HCT116 (cell line): Measurements from ENCODE around the gene PAH. TPM values are rescaled to one million over a fixed set of nuclear protein-coding genes. Genes with fewer than 3 reads are reported as not detected.

ENCODE experiments used
- ATAC-seq: fragments of 200-7000 bp; cut with Tn5 transposase; 2 replicates; pipeline ENCODE4 v1.9.1; 2020; ENCODE audit warnings: mild to moderate bottlenecking, moderate library complexity
- BruUV-seq: library from RNA; stranded (reverse); fragments of 400-500 nt; replicated peaks from 2 replicates; lab custom pipeline; 2021; lab: Mats Ljungman, UMichigan
- CTCF ChIA-PET: fragments of 300-600 bp; sonication (Branson Sonifier 250); formaldehyde crosslinking; loops from one replicate; lab custom pipeline; 2021; ENCODE audit warnings: antibody characterized with exemption; lab: Charles Lee
- POLR2A ChIA-PET: fragments of 300-600, 350-600 bp; sonication (Branson Sonifier 250); formaldehyde crosslinking; loops from one replicate; lab custom pipeline; 2021; ENCODE audit warnings: antibody characterized with exemption; lab: Charles Lee
- RAD21 ChIA-PET, 2 experiments: fragments of 300-600 bp; sonication (Branson Sonifier 250); formaldehyde crosslinking; loops; one replicate each; lab custom pipeline; 2023; ENCODE audit warnings: low total read pairs in 2 of 2; ENCODE audit not compliant: uncharacterized antibody in 2 of 2, unreplicated experiment in 2 of 2, low non-redundant PET in 1 of 2; lab: Charles Lee
- DNase-seq: peaks from one replicate; pipeline ENCODE4 v3.0.0-alpha.2; 2010; ENCODE audit warnings: low read depth, low spot score
- H2AFZ ChIP-seq: fragments of 200-600 bp; shearing (Covaris generic), sonication (generic); 2 replicates; pipeline ENCODE4 v1.6.1; 2017; ENCODE audit warnings: low read depth, mixed run types, mixed read lengths, antibody characterized with exemption, low read length; ENCODE audit not compliant: poor library complexity, severe bottlenecking
- H3K27ac ChIP-seq: 2 replicates; pipeline ENCODE4 v1.5.1; 2012; ENCODE audit warnings: low read depth, low read length
- H3K27me3 ChIP-seq: fragments of 200-600 bp; sonication (generic); 2 replicates; pipeline ENCODE4 v1.6.1; 2016; ENCODE audit warnings: mixed run types, low read length, mixed read lengths; ENCODE audit not compliant: insufficient read depth
- H3K36me3 ChIP-seq, 2 experiments: fragments of 200-500 bp in 1 of 2; fragments of 200-600 bp in 1 of 2; sonication (Bioruptor generic) in 1 of 2; sonication (generic) in 1 of 2; 2 replicates each; pipeline versions ENCODE4 v1.5.1 to v1.6.1; 2014 to 2016; ENCODE audit warnings: low read length in 2 of 2, inconsistent platforms in 1 of 2, mixed read lengths in 1 of 2, mixed run types in 1 of 2; ENCODE audit not compliant: insufficient read depth in 2 of 2, control insufficient read depth in 1 of 2
- H3K4me1 ChIP-seq, 2 experiments: fragments of 200-600 bp in 1 of 2; sonication (generic) in 1 of 2; 2 replicates each; pipeline versions ENCODE4 v1.5.1 to v1.6.1; 2012 to 2017; ENCODE audit warnings: low read length in 2 of 2, inconsistent platforms in 1 of 2, mild to moderate bottlenecking in 1 of 2, mixed read lengths in 1 of 2, mixed run types in 1 of 2, moderate library complexity in 1 of 2; ENCODE audit not compliant: insufficient read depth in 2 of 2, control insufficient read depth in 1 of 2
- H3K4me2 ChIP-seq: fragments of 200-600 bp; sonication (generic); 2 replicates; pipeline ENCODE4 v1.6.1; 2017; ENCODE audit warnings: mixed run types, low read length, mixed read lengths
- H3K4me3 ChIP-seq, 2 experiments: fragments of 200-600 bp in 1 of 2; sonication (generic) in 1 of 2; replicated peaks in 1 of 2; 2 replicates each; pipeline ENCODE4 v1.5.1; 2011 to 2016; ENCODE audit warnings: low read length in 2 of 2, control low read depth in 1 of 2, low read depth in 1 of 2, mild to moderate bottlenecking in 1 of 2, mixed read lengths in 1 of 2, mixed run types in 1 of 2
- H3K79me2 ChIP-seq: fragments of 200-600 bp; sonication (generic); 2 replicates; pipeline ENCODE4 v1.6.1; 2017; ENCODE audit warnings: mild to moderate bottlenecking, mixed run types, low read length, moderate library complexity, mixed read lengths; ENCODE audit not compliant: insufficient read depth
- H3K9ac ChIP-seq: fragments of 200-600 bp; sonication (generic); 2 replicates; pipeline ENCODE4 v1.6.1; 2016; ENCODE audit warnings: low read length, mixed read lengths
- H3K9me2 ChIP-seq: fragments of 200-600 bp; sonication (generic), shearing (Covaris generic); 2 replicates; pipeline ENCODE4 v1.6.1; 2017; ENCODE audit warnings: mixed run types, mild to moderate bottlenecking, moderate library complexity; ENCODE audit not compliant: insufficient read depth
- H3K9me3 ChIP-seq, 2 experiments: fragments of 200-500 bp in 1 of 2; fragments of 200-600 bp in 1 of 2; sonication (Bioruptor generic) in 1 of 2; sonication (generic) in 1 of 2; 2 replicates each; pipeline ENCODE4 v1.6.1; 2014 to 2017; ENCODE audit warnings: low read length in 2 of 2, mixed read lengths in 2 of 2, inconsistent platforms in 1 of 2, low read depth in 1 of 2, mild to moderate bottlenecking in 1 of 2, mixed run types in 1 of 2, moderate library complexity in 1 of 2; ENCODE audit not compliant: control insufficient read depth in 1 of 2, insufficient read depth in 1 of 2
- H4K20me1 ChIP-seq: fragments of 200-600 bp; sonication (generic), shearing (Covaris generic); 2 replicates; pipeline ENCODE4 v1.6.1; 2017; ENCODE audit warnings: mixed run types, mild to moderate bottlenecking, moderate library complexity; ENCODE audit not compliant: insufficient read depth
- ATF3 ChIP-seq: IDR thresholded peaks from 2 replicates; pipeline ENCODE4 v1.6.1; 2012
- CTCF ChIP-seq, 3 experiments: fragments of 200-600 bp in 1 of 3; sonication (generic) in 1 of 3; IDR thresholded peaks in 2 of 3; conservative IDR thresholded peaks in 1 of 3; 2 replicates each; pipeline ENCODE4 v1.5.1; 2012 to 2017; ENCODE audit warnings: low read depth in 2 of 3, low read length in 2 of 3, antibody characterized with exemption in 1 of 3, borderline replicate concordance in 1 of 3, control low read depth in 1 of 3, mild to moderate bottlenecking in 1 of 3, mixed read lengths in 1 of 3, mixed run types in 1 of 3, moderate library complexity in 1 of 3; ENCODE audit not compliant: insufficient read depth in 1 of 3
- EZH2 ChIP-seq: fragments of 200-600 bp; sonication (generic); IDR thresholded peaks from 2 replicates; pipeline ENCODE4 v1.6.1; 2017; ENCODE audit warnings: antibody characterized with exemption, mixed run types
- FOSL1 ChIP-seq: IDR thresholded peaks from 2 replicates; pipeline ENCODE4 v1.6.1; 2012; ENCODE audit warnings: low read depth
- JUND ChIP-seq: IDR thresholded peaks from 2 replicates; pipeline ENCODE4 v1.6.1; 2012
- POLR2A ChIP-seq: IDR thresholded peaks from 2 replicates; pipeline ENCODE4 v1.7.0; 2011; ENCODE audit warnings: borderline replicate concordance; ENCODE audit not compliant: insufficient read depth, insufficient read length; ENCODE audit errors: extremely low read depth
- RAD21 ChIP-seq: IDR thresholded peaks from 2 replicates; pipeline ENCODE4 v1.6.1; 2012; ENCODE audit warnings: low read depth, mild to moderate bottlenecking
- REST ChIP-seq: IDR thresholded peaks from 2 replicates; pipeline ENCODE4 v1.6.1; 2012; ENCODE audit warnings: low read depth
- SRF ChIP-seq: IDR thresholded peaks from 2 replicates; pipeline ENCODE4 v1.6.1; 2012; ENCODE audit warnings: low read depth
- TCF7L2 ChIP-seq: IDR thresholded peaks from 2 replicates; pipeline ENCODE4 v1.7.0; 2011; ENCODE audit warnings: borderline replicate concordance, inconsistent platforms; ENCODE audit not compliant: insufficient read depth, insufficient read length; ENCODE audit errors: extremely low read depth
- YY1 ChIP-seq: IDR thresholded peaks from 2 replicates; pipeline ENCODE4 v1.6.1; 2011; ENCODE audit warnings: low read length, low read depth, moderate library complexity, mild to moderate bottlenecking; ENCODE audit not compliant: insufficient replicate concordance; ENCODE audit errors: extremely low read depth
- ZFX ChIP-seq: fragments of 450-650 bp; IDR thresholded peaks from 2 replicates; pipeline ENCODE4 v1.6.1; 2017
- intact Hi-C: fragments of 100-400 bp; cut with micrococcal nuclease; formaldehyde crosslinking; loops from 2 replicates; pipeline ENCODE4 v1.10.0; 2022
- total RNA-seq: library from RNA; stranded (reverse); gene quantifications from one replicate; pipeline ENCODE4 v1.2.1, GENCODE V29; 2021; ENCODE audit not compliant: unreplicated experiment
- TF ChIP-seq, protein P1 (sequence below): IDR thresholded peaks from 2 replicates; pipeline ENCODE4 v1.6.1; 2012

PAH gene
- total RNA-seq, 1 experiment from 2014 or later: 2.8 TPM

GRCh38 chr12:102851246-102851645 is 65.8 kb downstream of the PAH start:
- Histone ChIP-seq H3K79me2 (no peaks in the 10 kb centered on the region), H3K9ac (no peak overlapping the region), H3K4me1 (no peaks in the 10 kb centered on the region), H3K9me3 (no peaks in the 10 kb centered on the region), H4K20me1 (no peaks in the 10 kb centered on the region), H3K4me2 (no peak overlapping the region), H3K27me3 (peaks cover 63% of the 10 kb centered on the region), H3K36me3 (no peaks in the 10 kb centered on the region), H3K4me3 (no peak overlapping the region), H2AFZ (no peak overlapping the region), H3K9me2 (no peaks in the 10 kb centered on the region), H3K27ac (no peak overlapping the region)
- RAD21 ChIA-PET: no interaction called here
- intact Hi-C loops: no loop called here
- BruUV-seq: no TSS peak
- CTCF ChIA-PET: no interaction called here
- TF ChIP-seq SRF: no peak
- POLR2A ChIA-PET: no interaction called here
- no peak for ATAC-seq
- no peak for DNase-seq

DNA sequence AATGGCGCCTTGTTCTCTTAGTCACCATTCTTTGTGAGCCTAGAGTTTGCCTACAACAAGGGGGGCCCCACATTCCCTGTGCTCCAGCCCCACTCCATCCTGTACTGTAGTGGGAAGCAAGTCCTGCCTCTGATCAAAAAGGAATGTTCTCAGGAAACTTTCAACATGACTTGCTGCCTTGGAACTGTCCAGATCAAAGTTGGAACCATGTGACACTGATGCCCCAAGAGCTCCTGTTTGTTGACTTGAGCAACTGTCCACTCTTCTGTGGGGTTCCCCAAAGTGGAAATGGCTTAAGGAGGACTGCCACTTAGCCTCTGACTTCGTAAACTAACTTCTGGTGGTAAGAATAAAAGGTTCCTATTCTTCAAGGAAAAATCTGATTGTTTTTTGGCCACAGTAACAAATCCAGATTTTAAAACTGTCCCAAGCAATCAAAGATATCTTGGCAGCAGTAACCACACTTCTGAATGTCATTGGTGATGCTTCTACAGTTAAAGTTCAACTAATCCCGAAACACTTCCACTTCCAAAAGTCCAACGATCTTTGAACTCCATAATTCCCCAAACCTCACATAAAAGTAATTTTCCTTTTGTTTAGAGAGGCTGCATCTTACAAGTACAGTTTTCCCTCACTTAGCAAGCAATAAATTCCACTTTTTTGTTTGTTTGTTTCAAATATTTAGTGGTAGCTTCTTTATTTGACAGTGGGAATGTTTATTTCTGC is 67.2 kb downstream of the PAH start:
- no peak overlapping the region for H2AFZ ChIP-seq
- RAD21 ChIA-PET: no interaction called here
- H3K9me3 ChIP-seq: no peaks in the 10 kb centered on the region
- H3K9ac ChIP-seq: no peak overlapping the region
- ATAC-seq (no peak), DNase-seq (no peak)
- intact Hi-C loops: no loop called here
- no peaks in the 10 kb centered on the region for H3K79me2 ChIP-seq
- POLR2A ChIA-PET: no interaction called here
- no peaks in the 10 kb centered on the region for H3K4me1 ChIP-seq
- H3K36me3 ChIP-seq: no peaks in the 10 kb centered on the region
- H3K4me3 ChIP-seq: no peak overlapping the region
- BruUV-seq: no TSS peak
- H4K20me1 ChIP-seq: no peaks in the 10 kb centered on the region
- no peaks in the 10 kb centered on the region for H3K9me2 ChIP-seq
- CTCF ChIA-PET: no interaction called here
- no peak overlapping the region for H3K27ac ChIP-seq
- H3K27me3 ChIP-seq: peaks cover 65% of the 10 kb centered on the region
- no peak overlapping the region for H3K4me2 ChIP-seq
- TF ChIP-seq ZFX (no peak), YY1 (no peak), JUND (no peak), EZH2 (no peak), ATF3 (no peak), CTCF (IDR thresholded peaks at IDR 0.05 in 2 of 3, conservative IDR thresholded peaks at IDR 0.05 in 1 of 3; ENCODE audit: borderline replicate concordance in 1 of 3, insufficient read depth in 1 of 3, low read depth in 2 of 3, low read length in 2 of 3) (no peak), FOSL1 (no peak), RAD21 (no peak), REST (no peak), POLR2A (no peak), TCF7L2 (no peak)
- TF ChIP-seq, protein P1, sequence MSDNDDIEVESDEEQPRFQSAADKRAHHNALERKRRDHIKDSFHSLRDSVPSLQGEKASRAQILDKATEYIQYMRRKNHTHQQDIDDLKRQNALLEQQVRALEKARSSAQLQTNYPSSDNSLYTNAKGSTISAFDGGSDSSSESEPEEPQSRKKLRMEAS: no peak
